ENCODE results near the gene FRMD4B. TPM values are rescaled to one million over a fixed set of nuclear protein-coding genes. Genes with fewer than 3 reads are reported as not detected.

The FRMD4B gene
- total and polyA plus RNA-seq, 10 of the 15 experiments (the other 5 are each of a cell fraction or from before 2014, with no cell fraction given): 3.9 to 11.4 (median 8.0) TPM

DNA sequence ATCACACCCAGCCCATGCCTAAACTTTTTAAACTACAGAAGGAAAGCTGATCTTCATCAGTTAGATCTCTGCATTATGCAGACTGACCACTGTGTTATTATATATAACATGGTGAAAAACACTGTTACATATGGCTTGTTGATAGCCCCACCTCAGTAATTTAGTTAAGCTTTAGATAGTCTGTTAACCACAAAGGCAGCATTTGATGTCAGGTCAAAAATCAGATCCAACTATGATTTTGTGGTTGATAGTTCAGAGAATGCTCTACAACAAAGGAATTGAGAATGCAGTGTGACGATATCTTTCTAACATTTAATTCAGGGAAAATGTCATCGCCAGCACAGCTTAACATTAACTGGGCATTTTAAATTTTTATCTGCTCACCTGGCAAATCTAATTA, 225.8 kb downstream of the FRMD4B start:
- no peaks in the 10 kb centered on the region for H3K79me2 ChIP-seq (ENCODE audit: control insufficient read depth, insufficient read depth, low read length)
- no peaks in the 10 kb centered on the region for H3K36me3 ChIP-seq (ENCODE audit: control insufficient read depth in 2 of 2, insufficient read depth in 2 of 2, low read length in 1 of 2)
- no peak overlapping the region for H3K4me3 ChIP-seq
- H2AFZ ChIP-seq (ENCODE audit: control insufficient read depth, low read depth, low read length): no peak overlapping the region
- no peaks in the 10 kb centered on the region for H3K4me1 ChIP-seq (ENCODE audit: control insufficient read depth, insufficient read depth, low read length)
- WGBS (ENCODE audit: insufficient coverage, insufficient replicate concordance, low lambda C conversion rate, missing lambda C conversion rate): 78% methylated on average over 2 of the region's 2 CpGs
- RAD21 ChIA-PET (ENCODE audit: unreplicated experiment): interaction anchor here (1.1 to 12.5 kb wide), 10 partner anchors 39 to 509 kb away, joined by 3 to 379 read pairs (median 31); partner anchors contain the start of gene LMOD3
- no peak overlapping the region for H3K4me2 ChIP-seq (ENCODE audit: control insufficient read depth, insufficient read depth)
- TF ChIP-seq NR2F1 (conservative IDR thresholded peaks at IDR 0.05) (0 out of 2 replicates have a peak, but pooled peaks have one; percentile 18), FOS (IDR thresholded peaks at IDR 0.05; ENCODE audit: borderline replicate concordance, extremely low read depth, insufficient read length) (no peak)
- no peaks in the 10 kb centered on the region for H3K9me3 ChIP-seq (replicated peaks; ENCODE audit: control insufficient read depth, insufficient read depth, low read length)
- no peak for DNase-seq (ENCODE audit: low read depth, low spot score)
- in situ Hi-C loops (cut with MboI) (loop anchor here (5.0 to 25.0 kb wide), 3 partner anchors 147 to 777 kb away; no protein-coding TSS in a partner anchor), intact Hi-C loops (cut with micrococcal nuclease; ENCODE audit: unreplicated experiment) (loop anchor here (2.0 to 5.0 kb wide), 2 partner anchors 162 to 511 kb away; no protein-coding TSS in a partner anchor)
- H3K9ac ChIP-seq (ENCODE audit: control insufficient read depth, insufficient read depth, low read length): no peak overlapping the region
- no peak for FAIRE-seq
- POLR2A ChIA-PET: no interaction called here
- H4K20me1 ChIP-seq (ENCODE audit: control insufficient read depth, insufficient read depth): no peaks in the 10 kb centered on the region
- no peak overlapping the region for H3K27ac ChIP-seq (ENCODE audit: control insufficient read depth, insufficient read depth)
- CTCF ChIA-PET: interaction anchor here (1.0 to 10.0 kb wide), 21 partner anchors 14 to 695 kb away, joined by 3 to 625 read pairs (median 15); partner anchors contain the start of gene LMOD3
- SMC1A ChIA-PET (ENCODE audit: uncharacterized antibody, unreplicated experiment): interaction anchor here (0.7 to 9.9 kb wide), 22 partner anchors 12 to 398 kb away, joined by 3 to 505 read pairs (median 21); partner anchors contain the start of gene LMOD3
- ATAC-seq: peak; percentile 25; the same call in 2 of the 3 replicates
- H3K27me3 ChIP-seq (replicated peaks in 1 of 2; ENCODE audit: control insufficient read depth in 2 of 2, insufficient read depth in 2 of 2, low read length in 1 of 2): no peaks in the 10 kb centered on the region
- no TSS peak for BruUV-seq (replicated peaks)

DNA sequence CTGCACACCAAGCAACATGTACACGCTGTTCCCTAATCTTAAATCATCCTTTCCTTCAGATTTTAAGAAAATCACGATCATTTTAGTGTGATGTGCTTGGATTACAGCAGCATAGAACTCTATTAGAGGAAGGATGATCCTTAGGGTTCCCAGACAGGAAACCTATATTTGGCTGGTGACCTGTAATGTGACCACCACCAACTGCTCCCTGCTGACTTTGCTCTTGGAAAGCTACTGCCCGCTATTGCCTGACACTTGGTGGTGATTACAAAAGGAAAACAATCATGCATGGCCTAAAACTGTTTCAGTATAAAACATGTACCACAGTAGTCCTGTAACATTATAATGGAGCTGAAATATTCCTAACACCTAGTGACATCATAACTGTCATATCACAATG, 236.3 kb downstream of the FRMD4B start:
- Histone ChIP-seq H3K9ac (ENCODE audit: control insufficient read depth, insufficient read depth, low read length) (no peak overlapping the region), H3K9me3 (replicated peaks; ENCODE audit: control insufficient read depth, insufficient read depth, low read length) (no peaks in the 10 kb centered on the region), H3K79me2 (ENCODE audit: control insufficient read depth, insufficient read depth, low read length) (no peaks in the 10 kb centered on the region), H3K4me3 (no peak overlapping the region), H4K20me1 (ENCODE audit: control insufficient read depth, insufficient read depth) (no peaks in the 10 kb centered on the region), H3K27me3 (replicated peaks in 1 of 2; ENCODE audit: control insufficient read depth in 2 of 2, insufficient read depth in 2 of 2, low read length in 1 of 2) (no peaks in the 10 kb centered on the region), H3K4me2 (ENCODE audit: control insufficient read depth, insufficient read depth) (no peak overlapping the region), H2AFZ (ENCODE audit: control insufficient read depth, low read depth, low read length) (no peak overlapping the region), H3K27ac (ENCODE audit: control insufficient read depth, insufficient read depth) (no peak overlapping the region), H3K4me1 (ENCODE audit: control insufficient read depth, insufficient read depth, low read length) (no peaks in the 10 kb centered on the region), H3K36me3 (ENCODE audit: control insufficient read depth in 2 of 2, insufficient read depth in 2 of 2, low read length in 1 of 2) (no peaks in the 10 kb centered on the region)
- FAIRE-seq (no peak), DNase-seq (ENCODE audit: low read depth, low spot score) (no peak), ATAC-seq (no peak)
- WGBS (ENCODE audit: insufficient coverage, insufficient replicate concordance, low lambda C conversion rate, missing lambda C conversion rate): 44% methylated on average over 3 of the region's 3 CpGs
- ChIA-PET POLR2A (no interaction called here), RAD21 (ENCODE audit: unreplicated experiment) (no interaction called here), CTCF (interaction anchor here (1.1 to 1.8 kb wide), 3 partner anchors 12 to 278 kb away, joined by 3 to 6 read pairs (median 4); no protein-coding TSS in a partner anchor), SMC1A (ENCODE audit: uncharacterized antibody, unreplicated experiment) (interaction anchor here (2.1 kb wide), 1 partner anchor 12 kb away, joined by 9 read pairs; no protein-coding TSS in a partner anchor)
- in situ Hi-C loops (cut with MboI): no loop called here
- intact Hi-C loops (cut with micrococcal nuclease; ENCODE audit: unreplicated experiment): no loop called here
- BruUV-seq (replicated peaks): no TSS peak
- TF ChIP-seq SREBF1 (IDR thresholded peaks at IDR 0.05; ENCODE audit: low read length) (no peak), STAT3 (IDR thresholded peaks at IDR 0.05; ENCODE audit: low read depth, low read length) (no peak), MYB (IDR thresholded peaks at IDR 0.05; ENCODE audit: borderline replicate concordance, low read depth, low read length) (no peak), EGR1 (IDR thresholded peaks at IDR 0.05; ENCODE audit: borderline replicate concordance in 1 of 2, low read depth in 2 of 2, low read length in 2 of 2) (no peak), BMI1 (IDR thresholded peaks at IDR 0.05; ENCODE audit: borderline replicate concordance) (no peak), SREBF2 (IDR thresholded peaks at IDR 0.05; ENCODE audit: low read length) (no peak)
- TF ChIP-seq, protein P1, sequence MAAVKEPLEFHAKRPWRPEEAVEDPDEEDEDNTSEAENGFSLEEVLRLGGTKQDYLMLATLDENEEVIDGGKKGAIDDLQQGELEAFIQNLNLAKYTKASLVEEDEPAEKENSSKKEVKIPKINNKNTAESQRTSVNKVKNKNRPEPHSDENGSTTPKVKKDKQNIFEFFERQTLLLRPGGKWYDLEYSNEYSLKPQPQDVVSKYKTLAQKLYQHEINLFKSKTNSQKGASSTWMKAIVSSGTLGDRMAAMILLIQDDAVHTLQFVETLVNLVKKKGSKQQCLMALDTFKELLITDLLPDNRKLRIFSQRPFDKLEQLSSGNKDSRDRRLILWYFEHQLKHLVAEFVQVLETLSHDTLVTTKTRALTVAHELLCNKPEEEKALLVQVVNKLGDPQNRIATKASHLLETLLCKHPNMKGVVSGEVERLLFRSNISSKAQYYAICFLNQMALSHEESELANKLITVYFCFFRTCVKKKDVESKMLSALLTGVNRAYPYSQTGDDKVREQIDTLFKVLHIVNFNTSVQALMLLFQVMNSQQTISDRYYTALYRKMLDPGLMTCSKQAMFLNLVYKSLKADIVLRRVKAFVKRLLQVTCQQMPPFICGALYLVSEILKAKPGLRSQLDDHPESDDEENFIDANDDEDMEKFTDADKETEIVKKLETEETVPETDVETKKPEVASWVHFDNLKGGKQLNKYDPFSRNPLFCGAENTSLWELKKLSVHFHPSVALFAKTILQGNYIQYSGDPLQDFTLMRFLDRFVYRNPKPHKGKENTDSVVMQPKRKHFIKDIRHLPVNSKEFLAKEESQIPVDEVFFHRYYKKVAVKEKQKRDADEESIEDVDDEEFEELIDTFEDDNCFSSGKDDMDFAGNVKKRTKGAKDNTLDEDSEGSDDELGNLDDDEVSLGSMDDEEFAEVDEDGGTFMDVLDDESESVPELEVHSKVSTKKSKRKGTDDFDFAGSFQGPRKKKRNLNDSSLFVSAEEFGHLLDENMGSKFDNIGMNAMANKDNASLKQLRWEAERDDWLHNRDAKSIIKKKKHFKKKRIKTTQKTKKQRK (IDR thresholded peaks at IDR 0.05; ENCODE audit: low read depth, low read length): no peak
- TF ChIP-seq, protein P2, sequence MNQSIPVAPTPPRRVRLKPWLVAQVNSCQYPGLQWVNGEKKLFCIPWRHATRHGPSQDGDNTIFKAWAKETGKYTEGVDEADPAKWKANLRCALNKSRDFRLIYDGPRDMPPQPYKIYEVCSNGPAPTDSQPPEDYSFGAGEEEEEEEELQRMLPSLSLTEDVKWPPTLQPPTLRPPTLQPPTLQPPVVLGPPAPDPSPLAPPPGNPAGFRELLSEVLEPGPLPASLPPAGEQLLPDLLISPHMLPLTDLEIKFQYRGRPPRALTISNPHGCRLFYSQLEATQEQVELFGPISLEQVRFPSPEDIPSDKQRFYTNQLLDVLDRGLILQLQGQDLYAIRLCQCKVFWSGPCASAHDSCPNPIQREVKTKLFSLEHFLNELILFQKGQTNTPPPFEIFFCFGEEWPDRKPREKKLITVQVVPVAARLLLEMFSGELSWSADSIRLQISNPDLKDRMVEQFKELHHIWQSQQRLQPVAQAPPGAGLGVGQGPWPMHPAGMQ (IDR thresholded peaks at IDR 0.05; ENCODE audit: borderline replicate concordance): no peak
- TF ChIP-seq, protein P3, sequence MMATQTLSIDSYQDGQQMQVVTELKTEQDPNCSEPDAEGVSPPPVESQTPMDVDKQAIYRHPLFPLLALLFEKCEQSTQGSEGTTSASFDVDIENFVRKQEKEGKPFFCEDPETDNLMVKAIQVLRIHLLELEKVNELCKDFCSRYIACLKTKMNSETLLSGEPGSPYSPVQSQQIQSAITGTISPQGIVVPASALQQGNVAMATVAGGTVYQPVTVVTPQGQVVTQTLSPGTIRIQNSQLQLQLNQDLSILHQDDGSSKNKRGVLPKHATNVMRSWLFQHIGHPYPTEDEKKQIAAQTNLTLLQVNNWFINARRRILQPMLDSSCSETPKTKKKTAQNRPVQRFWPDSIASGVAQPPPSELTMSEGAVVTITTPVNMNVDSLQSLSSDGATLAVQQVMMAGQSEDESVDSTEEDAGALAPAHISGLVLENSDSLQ (IDR thresholded peaks at IDR 0.05): no peak
